GM18909 (cell line): ENCODE data around the gene FGFBP1.
"Not testable (repeated sequence)": the region's sequence is repeated elsewhere in the genome, so short reads cannot be mapped to it uniquely, and the experiment has no call there.

Experiments used
- ATAC-seq: cut with Tn5 transposase; IDR thresholded peaks from one replicate; pipeline ENCODE4 v1.9.1; 2021; ENCODE audit warnings: mild to moderate bottlenecking; ENCODE audit not compliant: unreplicated experiment, poor library complexity

Gene FGFBP1

DNA sequence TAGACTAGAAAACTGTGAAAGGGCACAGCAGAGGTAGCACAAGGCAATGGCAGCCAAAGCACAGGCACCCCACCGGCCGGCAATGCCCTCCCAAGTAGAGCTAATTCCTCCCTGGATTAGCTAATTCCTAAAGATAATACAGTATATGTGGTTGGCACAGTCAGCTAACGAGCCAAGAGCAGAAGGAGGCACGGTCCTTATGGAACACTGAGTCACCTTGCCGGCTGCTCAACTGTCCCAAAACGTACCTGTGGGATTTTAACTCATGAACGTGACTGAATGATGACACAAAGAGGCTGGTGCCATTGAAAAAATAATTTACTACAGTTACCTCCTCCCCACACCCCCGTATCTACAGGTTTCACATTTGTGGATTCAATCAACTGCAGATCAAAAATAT lies 9.1 kb upstream of the FGFBP1 start:
- no peak for ATAC-seq

DNA sequence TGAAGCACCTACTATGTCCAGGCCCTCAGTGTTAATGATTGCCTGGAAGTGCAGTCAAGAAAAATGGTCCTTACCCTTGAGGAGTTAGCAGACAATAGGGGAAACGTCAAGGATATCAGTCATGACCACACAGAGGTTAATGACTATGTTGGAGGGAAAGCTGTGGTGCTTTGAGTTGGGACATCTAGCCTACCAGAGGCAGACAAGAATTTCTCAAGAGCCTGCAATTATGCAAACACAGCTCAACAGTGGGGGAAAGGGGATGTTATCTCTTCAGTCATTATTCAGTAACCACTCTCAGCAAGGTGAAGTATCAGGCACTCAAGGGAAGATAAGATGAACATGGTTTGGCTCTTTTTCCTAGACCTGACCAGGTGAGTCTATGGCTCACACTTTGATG lies 7.0 kb upstream of the FGFBP1 start:
- no peak for ATAC-seq

DNA sequence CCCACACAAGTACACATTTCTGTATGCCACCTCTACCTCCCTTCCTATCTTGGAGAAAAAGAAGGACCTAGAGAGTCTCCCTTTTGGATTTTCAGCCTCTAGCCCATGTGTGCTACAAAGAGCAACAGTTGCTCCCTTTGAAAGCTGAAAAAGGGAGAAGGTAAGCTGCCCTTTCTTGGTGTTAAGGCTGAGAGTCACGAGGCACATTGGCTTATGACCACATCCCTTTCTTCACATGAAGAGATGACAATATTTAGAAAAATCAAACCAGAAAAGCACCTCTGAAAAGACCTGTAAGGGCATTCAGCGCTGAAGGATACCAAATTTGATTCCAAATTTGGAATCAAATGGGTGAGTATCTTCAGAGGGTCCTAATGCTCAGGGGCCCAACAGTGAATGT lies 6.4 kb upstream of the FGFBP1 start:
- no peak for ATAC-seq

DNA sequence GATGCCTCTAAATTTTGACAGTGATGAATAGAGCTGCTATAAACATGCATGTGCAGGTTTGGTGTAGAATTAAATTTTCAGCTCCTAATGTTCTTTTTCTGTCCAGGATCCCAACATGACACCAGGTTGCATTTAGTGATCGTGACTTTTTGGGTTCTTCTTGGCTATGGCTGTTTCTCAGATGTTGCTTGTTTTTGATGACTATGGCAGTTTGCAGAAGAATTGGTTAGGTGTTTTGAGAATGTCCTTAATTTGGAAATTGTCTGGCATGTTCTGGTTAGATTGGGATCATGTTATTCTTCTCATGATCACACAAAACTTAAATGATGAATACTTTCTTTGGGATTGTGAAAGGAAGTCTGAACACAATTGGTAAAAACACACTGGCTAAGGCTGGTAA lies 3.7 kb upstream of the FGFBP1 start:
- ATAC-seq, result no peak

DNA sequence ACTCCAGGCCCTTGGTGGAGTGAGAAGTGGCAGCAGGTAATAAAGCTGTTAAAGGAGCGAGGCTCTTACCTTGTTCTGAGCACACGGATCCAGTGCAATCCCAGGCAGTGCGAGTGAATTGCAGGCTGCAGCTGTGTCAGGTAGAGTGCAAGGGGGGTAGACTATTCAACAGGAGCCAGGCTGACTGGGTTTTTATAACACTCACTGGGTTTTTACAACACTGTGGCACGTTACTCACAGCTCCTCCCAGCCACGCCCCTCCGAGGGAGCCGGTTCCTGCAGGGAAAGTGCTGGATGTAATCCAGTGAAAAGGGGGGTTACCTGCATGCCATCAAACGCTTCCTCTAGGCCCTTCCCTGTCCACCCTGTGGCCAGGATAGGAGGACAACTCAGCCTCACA lies 358 bp downstream of the FGFBP1 start:
- no peak for ATAC-seq

DNA sequence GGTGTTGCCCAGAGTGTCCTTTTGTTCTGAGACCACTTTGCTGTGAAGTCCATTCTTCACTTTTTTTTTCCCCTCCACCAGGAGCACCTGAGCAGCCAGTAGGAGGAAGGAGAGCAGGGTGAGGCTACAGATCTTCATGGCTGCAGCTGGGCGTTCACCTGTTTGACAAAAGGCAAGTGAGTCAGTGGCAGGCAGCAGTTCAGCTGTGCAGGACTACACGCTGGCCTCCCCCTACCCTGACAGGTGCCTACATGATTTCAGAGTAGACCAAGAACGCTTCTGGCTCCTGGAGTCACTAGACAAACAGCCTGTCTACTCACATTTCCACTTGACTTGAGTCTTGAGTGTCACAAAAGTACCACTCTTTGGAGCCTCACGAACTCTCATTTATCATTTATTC lies 2.0 kb downstream of the FGFBP1 start:
- ATAC-seq, result no peak

DNA sequence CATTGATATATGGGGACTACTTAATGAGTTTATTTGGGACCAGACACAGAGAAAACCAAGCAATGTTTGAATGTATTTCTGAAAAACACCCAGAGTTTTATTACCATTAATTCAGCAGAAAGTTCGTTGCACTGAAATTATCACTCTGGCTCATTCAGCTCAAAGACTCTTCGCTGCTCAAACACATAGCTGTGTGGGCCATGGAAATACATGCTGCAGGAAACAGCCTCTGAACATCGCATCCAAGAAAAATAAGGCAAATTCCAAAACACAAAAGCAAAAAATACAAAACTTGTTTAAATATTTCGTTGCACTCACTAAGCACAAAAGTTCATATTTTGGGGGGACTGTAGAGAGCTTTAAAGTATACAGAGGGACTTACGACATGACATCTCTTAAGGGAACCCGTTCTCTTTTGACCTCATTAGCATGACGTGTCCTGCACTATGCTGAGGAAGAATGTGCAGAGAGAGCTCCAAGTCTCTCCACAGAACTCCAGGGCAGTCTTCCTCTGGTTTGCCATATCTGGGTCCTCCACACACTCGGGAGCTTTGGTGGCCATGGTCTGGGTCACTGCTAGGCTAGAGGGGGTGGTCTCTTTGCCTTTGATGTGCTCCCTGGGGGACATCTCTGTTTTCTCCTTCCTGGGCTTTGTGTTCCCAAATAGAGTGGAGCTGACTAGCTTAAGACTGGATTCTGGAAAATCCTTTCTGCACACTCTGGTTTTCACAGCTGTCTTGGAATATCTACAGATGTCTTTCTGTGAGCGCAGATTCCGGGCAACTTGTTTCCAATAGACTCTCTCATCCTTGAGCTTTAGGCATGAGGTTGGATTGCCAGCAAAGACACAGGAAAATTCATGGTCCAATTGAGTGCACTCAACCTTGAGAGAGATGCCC lies 2.8 kb downstream of the FGFBP1 start:
- no peak for ATAC-seq

GRCh38 chr4:15934259-15934658 lies 4.3 kb downstream of the FGFBP1 start:
- ATAC-seq, result no peak

DNA sequence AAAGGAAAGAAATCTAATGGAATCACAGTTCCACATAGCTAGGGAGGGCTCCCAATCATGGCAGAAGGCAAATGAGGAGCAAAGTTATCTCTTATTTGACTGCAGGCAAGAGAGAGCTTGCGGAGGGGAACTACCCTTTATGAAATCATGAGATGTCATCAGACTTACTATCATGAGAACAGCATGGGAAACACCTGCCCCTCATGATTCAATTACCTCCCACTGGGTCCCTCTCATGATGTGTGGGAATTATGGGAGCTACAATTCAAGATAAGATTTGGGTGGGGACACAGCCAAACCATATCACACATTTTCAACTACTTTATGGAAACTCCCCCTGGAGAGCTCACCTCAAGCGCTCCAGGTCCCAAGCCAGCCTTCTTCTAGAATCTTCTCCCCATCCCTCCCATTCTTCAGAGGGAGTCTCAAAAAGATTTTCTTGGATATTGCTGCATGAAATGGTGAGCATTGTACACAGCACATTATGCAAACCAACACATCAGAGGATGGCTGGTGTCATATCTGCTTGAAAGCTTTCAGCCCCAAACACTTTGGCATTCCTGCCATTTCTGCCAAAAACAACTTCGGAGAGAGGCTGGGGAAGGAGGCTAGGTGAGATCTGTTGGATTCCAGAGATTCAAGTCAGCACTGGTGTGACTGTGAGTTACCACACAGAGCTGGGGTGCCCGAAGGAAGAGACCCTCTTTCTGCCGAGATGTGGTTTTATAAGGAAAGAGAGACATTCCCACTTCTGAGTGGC lies 6.9 kb downstream of the FGFBP1 start:
- no peak for ATAC-seq

- ATAC-seq, result no peak
Observed at GRCh38 chr4:15930314-15930713, 8.2 kb downstream of the FGFBP1 start.

- no peak for ATAC-seq
Observed at GRCh38 chr4:15929540-15929939, 9.0 kb downstream of the FGFBP1 start.

GRCh38 chr4:15928883-15929282 lies 9.7 kb downstream of the FGFBP1 start:
- ATAC-seq, result no peak

- no peak for ATAC-seq
Observed at GRCh38 chr4:15926486-15926885, 12.1 kb downstream of the FGFBP1 start.

GRCh38 chr4:15925830-15926229 lies 12.7 kb downstream of the FGFBP1 start:
- no peak for ATAC-seq

DNA sequence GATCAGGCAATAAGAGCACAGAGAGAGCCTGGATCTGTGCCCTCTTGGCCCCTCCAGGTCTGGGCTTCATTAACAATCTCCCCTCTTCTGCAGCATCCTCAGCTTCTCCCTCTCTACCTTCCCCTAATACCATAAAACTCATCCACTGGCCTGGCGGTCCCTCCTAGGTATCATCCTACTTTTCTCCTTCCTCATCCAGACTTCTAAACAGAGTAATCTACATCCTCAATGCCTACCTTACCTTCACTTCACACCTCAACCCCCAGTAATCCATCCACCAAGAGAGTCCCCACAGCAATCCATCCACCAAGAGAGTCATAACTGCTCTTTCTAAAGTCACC lies 17.0 kb downstream of the FGFBP1 start:
- ATAC-seq, result no peak

GRCh38 chr4:15920723-15921591 lies 17.6 kb downstream of the FGFBP1 start:
- no peak for ATAC-seq

GRCh38 chr4:15918484-15919129 lies 19.9 kb downstream of the FGFBP1 start:
- ATAC-seq, result no peak

DNA sequence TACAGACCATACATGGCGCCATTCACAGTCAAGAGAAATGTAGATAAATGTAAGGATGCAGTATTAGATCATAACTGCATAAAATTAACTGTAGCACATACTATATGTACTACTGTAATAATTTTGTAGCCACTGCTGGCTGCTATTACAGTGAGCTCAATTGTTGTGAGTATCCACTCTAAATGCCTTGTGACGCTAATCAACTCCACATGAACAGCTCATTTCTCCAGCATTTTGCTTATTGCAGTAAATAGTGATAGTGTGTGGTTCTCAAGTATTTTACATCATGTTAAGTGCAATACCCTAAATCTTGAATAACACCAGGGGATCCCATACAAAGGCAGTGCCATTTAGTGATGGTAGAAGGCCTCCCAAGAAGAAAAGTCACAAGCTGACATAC lies 21.2 kb downstream of the FGFBP1 start:
- ATAC-seq, result no peak

- ATAC-seq, result not testable (repeated sequence)
Observed at GRCh38 chr4:15916358-15916757, 22.2 kb downstream of the FGFBP1 start.

- ATAC-seq, result no peak
Observed at GRCh38 chr4:15914736-15915135, 23.8 kb downstream of the FGFBP1 start.
